ENCODE measurements around the gene DCAF7. TPM values are rescaled to one million over a fixed set of nuclear protein-coding genes. Genes with fewer than 3 reads are reported as not detected.

DCAF7 gene
- total RNA-seq, 2 donors from 2014 or later = 96.0 to 114 TPM

DNA sequence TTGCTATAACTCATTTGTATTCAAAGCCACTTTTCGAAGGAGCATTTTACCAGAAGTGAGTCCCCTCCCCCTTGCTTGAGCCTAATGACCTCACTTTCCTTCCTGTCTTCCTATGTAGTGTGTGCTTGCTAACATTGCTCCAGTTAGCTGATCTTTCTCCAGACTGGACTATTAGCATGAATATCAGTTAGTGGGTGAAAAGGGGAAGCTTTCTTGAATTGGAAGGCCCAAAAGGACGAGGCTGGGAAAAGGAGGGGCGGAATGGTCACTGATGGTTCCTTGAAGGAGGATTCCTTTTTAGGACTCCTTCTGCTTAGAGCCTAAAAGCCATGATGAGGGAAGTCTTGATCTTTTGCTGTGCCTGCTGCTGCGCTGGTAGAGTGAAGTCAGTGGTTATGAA is 83.9 kb downstream of the DCAF7 start:
- H3K4me1 Mint-ChIP-seq = peaks cover 49% of the 10 kb centered on the region
- peaks cover 22% of the 10 kb centered on the region for H3K4me1 ChIP-seq (ENCODE audit: control insufficient read depth, insufficient read depth, low read length)
- H3K9me3 ChIP-seq (ENCODE audit: control insufficient read depth, low read length) = no peaks in the 10 kb centered on the region
- H3K27me3 Mint-ChIP-seq (ENCODE audit: insufficient read depth) = peaks cover 3% of the 10 kb centered on the region
- no peak overlapping the region for H3K9ac ChIP-seq (ENCODE audit: extremely low read depth, low read length, poor library complexity, severe bottlenecking)
- no peak overlapping the region for H3K4me3 Mint-ChIP-seq
- H3K27ac ChIP-seq (ENCODE audit: low read depth, low read length) = peak overlapping the region; percentile 41
- peaks cover 25% of the 10 kb centered on the region for H3K36me3 ChIP-seq (ENCODE audit: control insufficient read depth, insufficient read depth, low read length)
- no peak overlapping the region for H3K4me3 ChIP-seq (ENCODE audit: low read length)
- no peak for DNase-seq
- H3K27me3 ChIP-seq (ENCODE audit: control insufficient read depth, insufficient read depth, low read length, poor library complexity, severe bottlenecking) = peaks cover 20% of the 10 kb centered on the region
- peaks cover 7% of the 10 kb centered on the region for H3K36me3 Mint-ChIP-seq (ENCODE audit: low read depth)
- 58 to 61% methylated on average over 4 of the region's 4 CpGs for WGBS, 2 experiments (ENCODE audit: insufficient coverage in 1 of 2, insufficient read length in 1 of 2)
- peak overlapping the region; percentile 80 for H3K27ac Mint-ChIP-seq
- TF ChIP-seq, protein P1, sequence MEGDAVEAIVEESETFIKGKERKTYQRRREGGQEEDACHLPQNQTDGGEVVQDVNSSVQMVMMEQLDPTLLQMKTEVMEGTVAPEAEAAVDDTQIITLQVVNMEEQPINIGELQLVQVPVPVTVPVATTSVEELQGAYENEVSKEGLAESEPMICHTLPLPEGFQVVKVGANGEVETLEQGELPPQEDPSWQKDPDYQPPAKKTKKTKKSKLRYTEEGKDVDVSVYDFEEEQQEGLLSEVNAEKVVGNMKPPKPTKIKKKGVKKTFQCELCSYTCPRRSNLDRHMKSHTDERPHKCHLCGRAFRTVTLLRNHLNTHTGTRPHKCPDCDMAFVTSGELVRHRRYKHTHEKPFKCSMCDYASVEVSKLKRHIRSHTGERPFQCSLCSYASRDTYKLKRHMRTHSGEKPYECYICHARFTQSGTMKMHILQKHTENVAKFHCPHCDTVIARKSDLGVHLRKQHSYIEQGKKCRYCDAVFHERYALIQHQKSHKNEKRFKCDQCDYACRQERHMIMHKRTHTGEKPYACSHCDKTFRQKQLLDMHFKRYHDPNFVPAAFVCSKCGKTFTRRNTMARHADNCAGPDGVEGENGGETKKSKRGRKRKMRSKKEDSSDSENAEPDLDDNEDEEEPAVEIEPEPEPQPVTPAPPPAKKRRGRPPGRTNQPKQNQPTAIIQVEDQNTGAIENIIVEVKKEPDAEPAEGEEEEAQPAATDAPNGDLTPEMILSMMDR (conservative IDR thresholded peaks at IDR 0.05) = no peak
- H3K9me3 Mint-ChIP-seq = no peaks in the 10 kb centered on the region

- H3K9me3 Mint-ChIP-seq = no peaks in the 10 kb centered on the region
- TF ChIP-seq, protein P1 (conservative IDR thresholded peaks at IDR 0.05) = no peak
- H3K27ac Mint-ChIP-seq = no peak overlapping the region
- H3K36me3 Mint-ChIP-seq (ENCODE audit: low read depth) = peaks cover 7% of the 10 kb centered on the region
- Histone ChIP-seq H3K36me3 (ENCODE audit: control insufficient read depth, insufficient read depth, low read length) (peaks cover 25% of the 10 kb centered on the region), H3K9ac (ENCODE audit: extremely low read depth, low read length, poor library complexity, severe bottlenecking) (no peak overlapping the region), H3K4me1 (ENCODE audit: control insufficient read depth, insufficient read depth, low read length) (peaks cover 22% of the 10 kb centered on the region), H3K4me3 (ENCODE audit: low read length) (no peak overlapping the region), H3K9me3 (ENCODE audit: control insufficient read depth, low read length) (no peaks in the 10 kb centered on the region), H3K27ac (ENCODE audit: low read depth, low read length) (no peak overlapping the region), H3K27me3 (ENCODE audit: control insufficient read depth, insufficient read depth, low read length, poor library complexity, severe bottlenecking) (peaks cover 22% of the 10 kb centered on the region)
- WGBS, 2 experiments (ENCODE audit: insufficient coverage in 1 of 2, insufficient read length in 1 of 2) = 100% methylated on average over 1 of the region's 1 CpG
- no peak overlapping the region for H3K4me3 Mint-ChIP-seq
- H3K4me1 Mint-ChIP-seq = peaks cover 52% of the 10 kb centered on the region
- DNase-seq = no peak
- peaks cover 4% of the 10 kb centered on the region for H3K27me3 Mint-ChIP-seq (ENCODE audit: insufficient read depth)
Observed at GRCh38 chr17:63634816-63635215, 84.5 kb downstream of the DCAF7 start.

DNA sequence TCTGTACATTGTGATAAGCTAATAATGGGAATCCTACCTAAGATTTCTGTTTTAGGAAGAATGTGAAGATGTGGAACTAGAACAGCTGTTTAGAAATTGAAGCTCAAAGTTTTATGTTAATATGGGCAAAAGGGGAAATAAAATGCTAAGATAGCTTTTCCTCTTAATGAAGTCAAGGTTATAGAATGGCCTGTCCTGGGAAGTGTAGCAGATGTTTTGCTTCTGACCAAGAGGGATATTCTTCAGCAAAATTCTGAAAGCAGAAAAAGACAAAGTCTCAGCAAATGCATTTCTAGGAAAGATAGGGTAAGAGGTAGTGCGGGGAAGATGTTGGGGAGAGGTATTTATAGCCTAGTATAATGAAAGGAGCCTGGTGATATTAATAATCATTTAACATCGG is 85.0 kb downstream of the DCAF7 start:
- TF ChIP-seq, protein P1 (conservative IDR thresholded peaks at IDR 0.05) = no peak
- no peak overlapping the region for H3K4me3 ChIP-seq (ENCODE audit: low read length)
- Mint-ChIP-seq H3K27me3 (ENCODE audit: insufficient read depth) (peaks cover 7% of the 10 kb centered on the region), H3K36me3 (ENCODE audit: low read depth) (peaks cover 7% of the 10 kb centered on the region), H3K4me3 (no peak overlapping the region), H3K4me1 (peaks cover 52% of the 10 kb centered on the region), H3K9me3 (no peaks in the 10 kb centered on the region), H3K27ac (no peak overlapping the region)
- 100% methylated on average over 1 of the region's 2 CpGs; no CpG with 5 or more reads in 1 of the 2 experiments for WGBS, 2 experiments (ENCODE audit: insufficient coverage in 1 of 2, insufficient read length in 1 of 2)
- no peak overlapping the region for H3K9ac ChIP-seq (ENCODE audit: extremely low read depth, low read length, poor library complexity, severe bottlenecking)
- H3K4me1 ChIP-seq (ENCODE audit: control insufficient read depth, insufficient read depth, low read length) = peaks cover 22% of the 10 kb centered on the region
- no peak overlapping the region for H3K27ac ChIP-seq (ENCODE audit: low read depth, low read length)
- H3K27me3 ChIP-seq (ENCODE audit: control insufficient read depth, insufficient read depth, low read length, poor library complexity, severe bottlenecking) = peaks cover 26% of the 10 kb centered on the region
- peaks cover 25% of the 10 kb centered on the region for H3K36me3 ChIP-seq (ENCODE audit: control insufficient read depth, insufficient read depth, low read length)
- H3K9me3 ChIP-seq (ENCODE audit: control insufficient read depth, low read length) = no peaks in the 10 kb centered on the region
- no peak for DNase-seq
